Kidney (tissue), 22 donors: ENCODE data around the gene FBXL20. TPM values are rescaled to one million over a fixed set of nuclear protein-coding genes. Genes with fewer than 3 reads are reported as not detected.
A peak's percentile ranks its signal among the peaks of the same experiment; 100 is the strongest.

Source experiments
- DNase-seq, 5 donors: peaks; one replicate each; pipeline ENCODE4 v3.0.0-alpha.2; 2013 to 2020
- FAIRE-seq: peaks from 2 replicates; lab custom pipeline; 2012; peaks lifted over from hg19 to GRCh38; lab: Jason Lieb, UNC
- H3K27ac ChIP-seq, 2 donors: one replicate each; pipeline ENCODE4 v1.7.0; 2013; ENCODE audit warnings: low read depth in 2 of 2, low read length in 2 of 2, inconsistent platforms in 1 of 2
- H3K27me3 ChIP-seq: one replicate; pipeline ENCODE4 v1.7.1; 2013; ENCODE audit warnings: low read length, inconsistent platforms; ENCODE audit not compliant: control insufficient read depth, insufficient read depth
- H3K36me3 ChIP-seq, 3 donors: one replicate each; pipeline versions ENCODE4 v1.7.0 to v1.7.1; 2013; ENCODE audit warnings: low read length in 3 of 3, control low read depth in 1 of 3, inconsistent platforms in 1 of 3; ENCODE audit not compliant: insufficient read depth in 3 of 3, control insufficient read depth in 2 of 3
- H3K4me1 ChIP-seq, 3 donors: one replicate each; pipeline versions ENCODE4 v1.7.0 to v1.7.1; 2013; ENCODE audit warnings: low read length in 3 of 3, inconsistent platforms in 1 of 3, low read depth in 1 of 3; ENCODE audit not compliant: control insufficient read depth in 2 of 3, insufficient read depth in 2 of 3
- H3K4me3 ChIP-seq, 3 donors: one replicate each; pipeline versions ENCODE4 v1.7.0 to v1.8.1; 2013; ENCODE audit warnings: low read length in 3 of 3, control low read depth in 1 of 3, inconsistent platforms in 1 of 3
- H3K9ac ChIP-seq, 3 donors: one replicate each; pipeline versions ENCODE4 v1.7.0 to v1.7.1; 2013; ENCODE audit warnings: low read length in 3 of 3, control low read depth in 1 of 3, inconsistent platforms in 1 of 3
- H3K9me3 ChIP-seq, 3 donors: one replicate each; pipeline versions ENCODE4 v1.7.0 to v1.7.1; 2013; ENCODE audit warnings: low read length in 3 of 3, control low read depth in 1 of 3, inconsistent platforms in 1 of 3; ENCODE audit not compliant: control insufficient read depth in 2 of 3, insufficient read depth in 1 of 3
- CTCF ChIP-seq: IDR thresholded peaks from 3 replicates; pipeline ENCODE4 v1.5.1; 2012; ENCODE audit warnings: mild to moderate bottlenecking, moderate library complexity, borderline replicate concordance; ENCODE audit not compliant: insufficient read depth; ENCODE audit errors: extremely low read depth
- intact Hi-C: fragments of 100-400 bp; cut with DNase I; formaldehyde crosslinking; loops from one replicate; pipeline ENCODE4 v1.11.1; 2022
- long read RNA-seq, 10 donors: library from polyadenylated mRNA in 1 of 10; unstranded in 1 of 10; transcript quantifications; one replicate each; pipeline ENCODE4 v2.0.0 and lab custom pipeline, GENCODE V29; 2021 to 2026
- polyA plus RNA-seq: library from polyadenylated mRNA; stranded (reverse); fragments of 350-450 nt; fragmentation: Illumina TruSeq; extraction: RNeasy Lipid Tissue Mini Kit (QIAGEN cat#74804); gene quantifications from one replicate; pipeline ENCODE4 v1.2.3, GENCODE V29; 2014; ENCODE audit warnings: low read depth, low replicate concordance; ENCODE audit not compliant: insufficient read depth
- total RNA-seq: library from RNA; stranded (reverse); fragmentation: NEBNext Ultra II Directional; extraction: Animal tissue kit (Norgen Biotek cat#: 25700); gene quantifications from one replicate; pipeline ENCODE4 v1.2.1, GENCODE V29; 2021
- donor health status: control.
- donor health status: control.
- donor health status: control.
- donor health status: control.
- donor health status: control.
- donor health status: DM: yes; HTN: yes; CAD: no.
- donor health status: Normal renal cell carcinoma (clear cell type).

Gene FBXL20
- total RNA-seq (16.1 TPM), polyA plus RNA-seq (3.2 TPM)
- long read RNA-seq, donor 1, full-length matches to known transcripts: 2 of 2 reads
- long read RNA-seq, donor 1, partial matches to known transcripts: 0 of 2 reads
- long read RNA-seq, donor 1, other reads (novel, unspliced or antisense): 0 of 2 reads
- long read RNA-seq, donor 2, full-length matches to known transcripts: 1 of 1 reads
- long read RNA-seq, donor 2, partial matches to known transcripts: 0 of 1 reads
- long read RNA-seq, donor 2, other reads (novel, unspliced or antisense): 0 of 1 reads
- long read RNA-seq, donor 3, full-length matches to known transcripts: 2 of 2 reads
- long read RNA-seq, donor 3, partial matches to known transcripts: 0 of 2 reads
- long read RNA-seq, donor 3, other reads (novel, unspliced or antisense): 0 of 2 reads
- long read RNA-seq, donor 4, partial matches to known transcripts: 0 of 2 reads
- long read RNA-seq, donor 4, other reads (novel, unspliced or antisense): 0 of 2 reads
- long read RNA-seq, donor 5: 0 reads
- long read RNA-seq, donor 6: 0 reads
- long read RNA-seq, donor 7, full-length matches to known transcripts: 4 of 15 reads
- long read RNA-seq, donor 7, partial matches to known transcripts: 0 of 15 reads
- long read RNA-seq, donor 7, other reads (novel, unspliced or antisense): 11 of 15 reads
- long read RNA-seq, donor 8, partial matches to known transcripts: 0 of 1 reads
- long read RNA-seq, donor 8, other reads (novel, unspliced or antisense): 0 of 1 reads
- long read RNA-seq, donor 9: 0 reads
- long read RNA-seq, donor 10, full-length matches to known transcripts: 3 of 3 reads
- long read RNA-seq, donor 10, partial matches to known transcripts: 0 of 3 reads
- long read RNA-seq, donor 10, other reads (novel, unspliced or antisense): 0 of 3 reads

DNA sequence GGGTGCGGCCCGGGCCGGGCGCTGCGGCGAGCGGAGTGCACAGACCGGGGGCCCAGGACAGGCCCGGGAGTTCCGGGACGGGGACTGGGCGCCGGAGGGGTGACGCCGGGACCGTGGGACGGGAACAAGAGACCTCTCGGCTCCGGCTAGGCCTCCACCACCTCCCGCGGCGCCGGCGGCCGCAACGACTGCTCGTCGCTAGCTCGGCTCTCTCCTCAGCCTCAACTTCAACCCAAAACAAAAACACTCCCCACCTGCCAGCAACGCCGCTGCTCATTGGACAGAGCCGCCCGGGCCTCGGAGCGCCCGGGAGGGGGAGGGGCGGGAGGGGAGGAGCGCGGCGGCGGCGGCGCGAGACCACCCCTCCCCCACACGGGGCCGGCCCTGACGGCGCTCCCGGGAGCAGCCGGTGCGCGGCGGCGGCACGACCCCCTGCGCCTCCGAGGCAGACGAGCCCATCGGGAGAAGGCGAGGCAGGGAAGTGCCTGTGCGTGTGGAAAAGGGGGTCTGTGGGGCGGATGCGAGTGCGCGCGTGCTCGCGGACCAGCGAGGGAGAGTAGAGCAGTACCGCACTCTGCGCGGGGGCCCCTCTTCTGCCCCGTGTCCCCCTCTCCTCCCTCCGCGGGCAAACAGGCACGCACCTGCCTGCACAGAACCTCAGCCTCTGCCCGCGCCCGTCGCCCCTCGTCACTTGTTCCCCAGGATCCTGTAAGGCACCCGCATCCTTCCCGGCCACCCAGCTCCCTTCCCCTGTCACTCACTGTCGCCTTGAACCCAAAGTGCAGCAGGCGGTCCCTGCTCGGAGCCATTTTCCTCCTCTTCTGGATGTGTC lies at the start of gene FBXL20:
Gene FBXL20, minus strand, starts transcription at position 215 of the 832 bp plus-strand sequence. CDS start 224 bp downstream, outside the sequence.
- Histone ChIP-seq H3K9me3 (no peaks in the 10 kb centered on the region), H3K9ac (peak within 1 kb of the TSS; percentile 69 to 86 (median 78)), H3K27me3 (no peaks in the 10 kb centered on the region), H3K4me3 (peak within 1 kb of the TSS; percentile 80 to 89 (median 87)), H3K4me1 (peaks cover 0 to 13% (median 6%) of the 10 kb centered on the region in 3 donors), H3K27ac (peak within 1 kb of the TSS; percentile 78 to 84), H3K36me3 (no peaks in the 10 kb centered on the region)
- intact Hi-C loops: no loop called here
- no peak for FAIRE-seq
- TF ChIP-seq CTCF: no peak
- DNase-seq: peak; percentile 95 to 98 (median 96)

DNA sequence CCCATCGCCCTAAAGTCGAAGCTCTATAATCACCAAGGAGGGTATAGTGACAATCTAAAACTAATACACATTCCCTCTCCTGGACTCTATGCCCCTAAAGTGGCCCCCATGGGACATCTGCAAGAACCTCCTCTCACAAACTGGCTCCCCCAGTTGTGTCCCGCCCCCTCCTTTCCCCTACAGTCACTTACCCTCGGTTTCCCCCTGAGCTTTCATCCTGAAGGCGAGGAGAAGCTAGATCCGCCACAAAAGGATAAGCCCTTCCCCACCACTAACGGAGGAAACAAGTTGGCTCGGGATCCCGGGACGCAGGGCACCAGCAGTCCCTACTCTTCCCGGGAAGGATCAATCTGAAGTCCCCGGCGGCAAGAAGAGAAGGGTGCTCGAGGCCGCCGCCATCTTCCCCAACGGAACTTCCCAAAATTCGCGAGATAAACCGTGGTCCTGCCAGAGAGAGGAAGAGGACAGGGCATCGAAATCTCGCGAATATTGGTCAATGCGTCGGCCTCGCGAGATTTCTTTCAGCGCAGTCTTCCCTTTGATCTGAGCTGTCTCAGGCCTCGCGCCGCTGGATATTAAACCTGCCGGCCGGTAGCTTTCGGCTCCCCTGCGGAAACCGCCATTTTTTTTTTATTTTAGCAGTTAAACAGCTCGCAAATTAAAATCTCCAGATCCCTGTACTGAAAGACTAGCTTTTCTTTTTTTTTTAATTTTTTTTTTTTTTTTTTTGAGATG lies 49.6 kb upstream of the FBXL20 start, which contains the start of gene MED1:
Gene MED1, minus strand, starts transcription at position 417 of the 735 bp plus-strand sequence. Its CDS starts 201 bp downstream, at position 216.
- H3K4me3 ChIP-seq: peak within 1 kb of the TSS; percentile 84 to 98 (median 85)
- intact Hi-C loops: no loop called here
- peaks cover 0 to 2% (median under 1%) of the 10 kb centered on the region in 3 donors for H3K36me3 ChIP-seq
- peak within 1 kb of the TSS; percentile 79 to 93 (median 86) for H3K9ac ChIP-seq
- FAIRE-seq (no peak), DNase-seq (peak; percentile 96 to 100 (median 98))
- no peaks in the 10 kb centered on the region for H3K27me3 ChIP-seq
- no peak for TF ChIP-seq CTCF
- H3K9me3 ChIP-seq: no peaks in the 10 kb centered on the region
- H3K4me1 ChIP-seq: peaks cover 0 to 2% (median 0%) of the 10 kb centered on the region in 3 donors
- H3K27ac ChIP-seq: peak within 1 kb of the TSS; percentile 52 to 56

- DNase-seq (no peak), FAIRE-seq (no peak)
- no peaks in the 10 kb centered on the region for H3K27me3 ChIP-seq
- H3K36me3 ChIP-seq: peaks cover 2 to 8% (median 2%) of the 10 kb centered on the region in 3 donors
- H3K4me3 ChIP-seq: peak overlapping the region; percentile 84 to 98 (median 85)
- intact Hi-C loops: no loop called here
- no peak overlapping the region for H3K27ac ChIP-seq
- TF ChIP-seq CTCF: no peak
- no peaks in the 10 kb centered on the region for H3K9me3 ChIP-seq
- peak overlapping the region in 2 of 3 donors; percentile 86 to 93 for H3K9ac ChIP-seq
- peaks cover 0 to 2% (median 0%) of the 10 kb centered on the region in 3 donors for H3K4me1 ChIP-seq
Measured at GRCh38 chr17:39450051-39450450, 48.6 kb upstream of the FBXL20 start.
